Measurements from ENCODE around the gene C19orf25.

GRCh38 chr19:1494115-1494815 lies 15.2 kb upstream of the C19orf25 start:
- no peak for TF ChIP-seq SMC3 (IDR thresholded peaks at IDR 0.05; ENCODE audit: low read depth, low read length)
- TF ChIP-seq CTCF (IDR thresholded peaks at IDR 0.05): no peak
- TF ChIP-seq CHD2 (IDR thresholded peaks at IDR 0.05; ENCODE audit: low read length, partially characterized antibody): no peak
- TF ChIP-seq JUND (IDR thresholded peaks at IDR 0.05): no peak
- TF ChIP-seq REST (IDR thresholded peaks at IDR 0.05; ENCODE audit: low read depth, low read length): no peak
- no peak for TF ChIP-seq RFX5 (IDR thresholded peaks at IDR 0.05; ENCODE audit: low read length)
- TF ChIP-seq EP300 (IDR thresholded peaks at IDR 0.05; ENCODE audit: borderline replicate concordance in 1 of 2, low read depth in 1 of 2, low read length in 1 of 2): no peak
- TF ChIP-seq NFIC (IDR thresholded peaks at IDR 0.05; ENCODE audit: borderline replicate concordance): no peak
- TF ChIP-seq RXRA (IDR thresholded peaks at IDR 0.05; ENCODE audit: borderline replicate concordance, low read depth): no peak

Measured in SK-N-SH (cell line).